ENCODE measurements around the gene TFPI2.
"Not testable (repeated sequence)": the region's sequence is repeated elsewhere in the genome, so short reads cannot be mapped to it uniquely, and the experiment has no call there.

- not testable (repeated sequence) for TF ChIP-seq CTCF (conservative IDR thresholded peaks at IDR 0.05; ENCODE audit: low read depth, low read length); EZH2 (IDR thresholded peaks at IDR 0.05; ENCODE audit: borderline replicate concordance, low read depth, low read length, poor library complexity, severe bottlenecking)
Observed at GRCh38 chr7:93911661-93912060, 21.1 kb upstream of the TFPI2 start.

Measured in A673 (cell line).